ENCODE measurements around the gene LCOR. TPM values are rescaled to one million over a fixed set of nuclear protein-coding genes. Genes with fewer than 3 reads are reported as not detected.

The LCOR gene
- total and polyA plus RNA-seq, 9 of the 15 experiments (the other 6 are each of a cell fraction or from before 2014, with no cell fraction given), result 3.6 to 25.2 (median 14.4) TPM

- TF ChIP-seq, protein P1, sequence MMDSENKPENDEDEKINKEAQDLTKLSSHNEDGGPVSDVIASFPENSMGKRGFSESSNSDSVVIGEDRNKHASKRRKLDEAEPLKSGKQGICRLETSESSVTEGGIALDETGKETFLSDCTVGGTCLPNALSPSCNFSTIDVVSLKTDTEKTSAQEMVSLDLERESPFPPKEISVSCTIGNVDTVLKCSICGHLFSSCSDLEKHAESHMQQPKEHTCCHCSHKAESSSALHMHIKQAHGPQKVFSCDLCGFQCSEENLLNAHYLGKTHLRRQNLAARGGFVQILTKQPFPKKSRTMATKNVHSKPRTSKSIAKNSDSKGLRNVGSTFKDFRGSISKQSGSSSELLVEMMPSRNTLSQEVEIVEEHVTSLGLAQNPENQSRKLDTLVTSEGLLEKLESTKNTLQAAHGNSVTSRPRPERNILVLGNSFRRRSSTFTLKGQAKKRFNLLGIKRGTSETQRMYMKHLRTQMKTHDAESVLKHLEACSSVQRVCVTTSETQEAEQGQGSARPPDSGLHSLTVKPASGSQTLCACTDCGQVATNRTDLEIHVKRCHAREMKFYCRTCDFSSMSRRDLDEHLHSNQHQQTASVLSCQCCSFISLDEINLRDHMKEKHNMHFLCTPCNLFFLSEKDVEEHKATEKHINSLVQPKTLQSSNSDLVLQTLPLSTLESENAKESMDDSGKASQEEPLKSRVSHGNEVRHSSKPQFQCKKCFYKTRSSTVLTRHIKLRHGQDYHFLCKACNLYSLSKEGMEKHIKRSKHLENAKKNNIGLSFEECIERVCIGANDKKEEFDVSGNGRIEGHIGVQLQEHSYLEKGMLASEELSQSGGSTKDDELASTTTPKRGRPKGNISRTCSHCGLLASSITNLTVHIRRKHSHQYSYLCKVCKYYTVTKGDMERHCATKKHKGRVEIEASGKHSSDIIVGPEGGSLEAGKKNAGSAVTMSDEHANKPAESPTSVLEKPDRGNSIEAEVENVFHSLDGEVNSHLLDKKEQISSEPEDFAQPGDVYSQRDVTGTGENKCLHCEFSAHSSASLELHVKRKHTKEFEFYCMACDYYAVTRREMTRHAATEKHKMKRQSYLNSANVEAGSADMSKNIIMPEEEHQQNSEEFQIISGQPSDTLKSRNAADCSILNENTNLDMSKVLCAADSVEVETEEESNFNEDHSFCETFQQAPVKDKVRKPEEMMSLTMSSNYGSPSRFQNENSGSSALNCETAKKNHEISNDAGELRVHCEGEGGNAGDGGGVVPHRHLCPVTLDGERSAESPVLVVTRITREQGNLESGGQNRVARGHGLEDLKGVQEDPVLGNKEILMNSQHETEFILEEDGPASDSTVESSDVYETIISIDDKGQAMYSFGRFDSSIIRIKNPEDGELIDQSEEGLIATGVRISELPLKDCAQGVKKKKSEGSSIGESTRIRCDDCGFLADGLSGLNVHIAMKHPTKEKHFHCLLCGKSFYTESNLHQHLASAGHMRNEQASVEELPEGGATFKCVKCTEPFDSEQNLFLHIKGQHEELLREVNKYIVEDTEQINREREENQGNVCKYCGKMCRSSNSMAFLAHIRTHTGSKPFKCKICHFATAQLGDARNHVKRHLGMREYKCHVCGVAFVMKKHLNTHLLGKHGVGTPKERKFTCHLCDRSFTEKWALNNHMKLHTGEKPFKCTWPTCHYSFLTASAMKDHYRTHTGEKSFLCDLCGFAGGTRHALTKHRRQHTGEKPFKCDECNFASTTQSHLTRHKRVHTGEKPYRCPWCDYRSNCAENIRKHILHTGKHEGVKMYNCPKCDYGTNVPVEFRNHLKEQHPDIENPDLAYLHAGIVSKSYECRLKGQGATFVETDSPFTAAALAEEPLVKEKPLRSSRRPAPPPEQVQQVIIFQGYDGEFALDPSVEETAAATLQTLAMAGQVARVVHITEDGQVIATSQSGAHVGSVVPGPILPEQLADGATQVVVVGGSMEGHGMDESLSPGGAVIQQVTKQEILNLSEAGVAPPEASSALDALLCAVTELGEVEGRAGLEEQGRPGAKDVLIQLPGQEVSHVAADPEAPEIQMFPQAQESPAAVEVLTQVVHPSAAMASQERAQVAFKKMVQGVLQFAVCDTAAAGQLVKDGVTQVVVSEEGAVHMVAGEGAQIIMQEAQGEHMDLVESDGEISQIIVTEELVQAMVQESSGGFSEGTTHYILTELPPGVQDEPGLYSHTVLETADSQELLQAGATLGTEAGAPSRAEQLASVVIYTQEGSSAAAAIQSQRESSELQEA (IDR thresholded peaks at IDR 0.05; ENCODE audit: low read depth), result no peak
- no peak for TF ChIP-seq PHF20 (IDR thresholded peaks at IDR 0.05; ENCODE audit: partially characterized antibody)
- TF ChIP-seq, protein P2, sequence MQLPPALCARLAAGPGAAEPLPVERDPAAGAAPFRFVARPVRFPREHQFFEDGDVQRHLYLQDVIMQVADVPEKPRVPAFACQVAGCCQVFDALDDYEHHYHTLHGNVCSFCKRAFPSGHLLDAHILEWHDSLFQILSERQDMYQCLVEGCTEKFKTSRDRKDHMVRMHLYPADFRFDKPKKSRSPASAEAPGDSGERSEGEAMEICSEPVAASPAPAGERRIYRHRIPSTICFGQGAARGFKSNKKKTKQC (CRISPR knock-in tag; IDR thresholded peaks at IDR 0.05), result no peak
- no peak for TF ChIP-seq TEAD1 (CRISPR knock-in tag; IDR thresholded peaks at IDR 0.05)
- TF ChIP-seq NCOA2 (IDR thresholded peaks at IDR 0.05; ENCODE audit: partially characterized antibody in 2 of 2), result no peak
- no peak for TF ChIP-seq CBX3 (IDR thresholded peaks at IDR 0.05; ENCODE audit: borderline replicate concordance in 1 of 2, low read length in 2 of 2)
- no peak for TF ChIP-seq PHB2 (IDR thresholded peaks at IDR 0.05; ENCODE audit: low read depth)
- TF ChIP-seq, protein P3, sequence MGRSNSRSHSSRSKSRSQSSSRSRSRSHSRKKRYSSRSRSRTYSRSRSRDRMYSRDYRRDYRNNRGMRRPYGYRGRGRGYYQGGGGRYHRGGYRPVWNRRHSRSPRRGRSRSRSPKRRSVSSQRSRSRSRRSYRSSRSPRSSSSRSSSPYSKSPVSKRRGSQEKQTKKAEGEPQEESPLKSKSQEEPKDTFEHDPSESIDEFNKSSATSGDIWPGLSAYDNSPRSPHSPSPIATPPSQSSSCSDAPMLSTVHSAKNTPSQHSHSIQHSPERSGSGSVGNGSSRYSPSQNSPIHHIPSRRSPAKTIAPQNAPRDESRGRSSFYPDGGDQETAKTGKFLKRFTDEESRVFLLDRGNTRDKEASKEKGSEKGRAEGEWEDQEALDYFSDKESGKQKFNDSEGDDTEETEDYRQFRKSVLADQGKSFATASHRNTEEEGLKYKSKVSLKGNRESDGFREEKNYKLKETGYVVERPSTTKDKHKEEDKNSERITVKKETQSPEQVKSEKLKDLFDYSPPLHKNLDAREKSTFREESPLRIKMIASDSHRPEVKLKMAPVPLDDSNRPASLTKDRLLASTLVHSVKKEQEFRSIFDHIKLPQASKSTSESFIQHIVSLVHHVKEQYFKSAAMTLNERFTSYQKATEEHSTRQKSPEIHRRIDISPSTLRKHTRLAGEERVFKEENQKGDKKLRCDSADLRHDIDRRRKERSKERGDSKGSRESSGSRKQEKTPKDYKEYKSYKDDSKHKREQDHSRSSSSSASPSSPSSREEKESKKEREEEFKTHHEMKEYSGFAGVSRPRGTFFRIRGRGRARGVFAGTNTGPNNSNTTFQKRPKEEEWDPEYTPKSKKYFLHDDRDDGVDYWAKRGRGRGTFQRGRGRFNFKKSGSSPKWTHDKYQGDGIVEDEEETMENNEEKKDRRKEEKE (IDR thresholded peaks at IDR 0.05; ENCODE audit: borderline replicate concordance in 1 of 2, control insufficient read depth in 1 of 2, low read depth in 2 of 2, low read length in 1 of 2), result no peak
- no peak for TF ChIP-seq HMG20B (CRISPR knock-in tag; IDR thresholded peaks at IDR 0.05)
- TF ChIP-seq ZNF354B (CRISPR knock-in tag; IDR thresholded peaks at IDR 0.05), result no peak
- TF ChIP-seq DACH1 (IDR thresholded peaks at IDR 0.05; ENCODE audit: partially characterized antibody), result no peak
- TF ChIP-seq GABPB2 (CRISPR knock-in tag; conservative IDR thresholded peaks at IDR 0.05), result no peak
- no peak for TF ChIP-seq DPF2 (IDR thresholded peaks at IDR 0.05)
- no peak for TF ChIP-seq ELF4 (CRISPR knock-in tag; IDR thresholded peaks at IDR 0.05)
- TF ChIP-seq SIN3A (IDR thresholded peaks at IDR 0.05; ENCODE audit: borderline replicate concordance in 2 of 2, control insufficient read depth in 1 of 2, low read depth in 2 of 2, low read length in 2 of 2), result peak; percentile 11 to 69; a peak in 1 of 4 replicates
These were observed 672 bp downstream of the LCOR start (continued) for GRCh38 chr10:96832721-96833219.
